GM23248 (cell line): ENCODE results near the gene LRPAP1. TPM values are rescaled to one million over a fixed set of nuclear protein-coding genes. Genes with fewer than 3 reads are reported as not detected.
"Not testable (repeated sequence)": the region's sequence is repeated elsewhere in the genome, so short reads cannot be mapped to it uniquely, and the experiment has no call there.

Experiments used
- DNase-seq: peaks from one replicate; pipeline ENCODE4 v3.0.0-alpha.2; 2015
- H2AFZ ChIP-seq: fragments of 200-600 bp; sonication (generic); 2 replicates; pipeline ENCODE4 v1.6.1; 2016; ENCODE audit warnings: antibody characterized with exemption
- H3F3A ChIP-seq: fragments of 200-600 bp; sonication (generic); 2 replicates; pipeline ENCODE4 v1.6.1; 2016; ENCODE audit warnings: mild to moderate bottlenecking, antibody characterized with exemption, mixed run types; ENCODE audit not compliant: insufficient read depth
- H3K27ac ChIP-seq: fragments of 200-600 bp; sonication (generic); 2 replicates; pipeline ENCODE4 v1.5.1; 2016; ENCODE audit warnings: mild to moderate bottlenecking
- H3K27me3 ChIP-seq: fragments of 200-600 bp; sonication (generic); replicated peaks from 2 replicates; pipeline ENCODE4 v1.6.1; 2016; ENCODE audit warnings: mild to moderate bottlenecking; ENCODE audit not compliant: insufficient read depth
- H3K36me3 ChIP-seq: fragments of 200-600 bp; sonication (generic); 2 replicates; pipeline ENCODE4 v1.6.1; 2016; ENCODE audit warnings: low read depth, mild to moderate bottlenecking
- H3K4me1 ChIP-seq: fragments of 200-600 bp; sonication (generic); 2 replicates; pipeline ENCODE4 v1.6.1; 2016; ENCODE audit warnings: mild to moderate bottlenecking; ENCODE audit not compliant: insufficient read depth
- H3K4me2 ChIP-seq: fragments of 200-600 bp; sonication (generic); one replicate; pipeline ENCODE4 v1.6.1; 2016; ENCODE audit warnings: mild to moderate bottlenecking; ENCODE audit not compliant: unreplicated experiment
- H3K4me3 ChIP-seq: fragments of 200-600 bp; sonication (generic); 2 replicates; pipeline ENCODE4 v1.5.1; 2016; ENCODE audit warnings: mild to moderate bottlenecking
- H3K79me2 ChIP-seq: fragments of 200-600 bp; sonication (generic); 2 replicates; pipeline ENCODE4 v1.6.1; 2016; ENCODE audit warnings: mild to moderate bottlenecking; ENCODE audit not compliant: insufficient read depth
- H3K9ac ChIP-seq: fragments of 200-600 bp; sonication (generic); 2 replicates; pipeline ENCODE4 v1.6.1; 2016; ENCODE audit warnings: mild to moderate bottlenecking
- H3K9me2 ChIP-seq: fragments of 200-600 bp; sonication (generic); 2 replicates; pipeline ENCODE4 v1.6.1; 2016; ENCODE audit warnings: mixed run types, mild to moderate bottlenecking, moderate library complexity; ENCODE audit not compliant: insufficient read depth
- H3K9me3 ChIP-seq: fragments of 200-600 bp; sonication (generic); one replicate; pipeline ENCODE4 v1.6.1; 2017; ENCODE audit warnings: low read depth
- H4K20me1 ChIP-seq: fragments of 200-600 bp; sonication (generic); 2 replicates; pipeline ENCODE4 v1.6.0; 2016; ENCODE audit not compliant: insufficient read depth
- WGBS, 2 experiments: methylation state at CpG; one replicate each; pipeline ENCODE4 v1.1.6; 2015 to 2017; ENCODE audit warnings: low lambda C conversion rate in 2 of 2, low coverage in 1 of 2; ENCODE audit errors: missing lambda C conversion rate in 2 of 2; 5-methylcytosine and 5-hydroxymethylcytosine counted together
- in situ Hi-C: fragments of 300-500 bp; cut with MboI; formaldehyde crosslinking; loops from 2 replicates; pipeline ENCODE4 v1.15.0; 2020
- polyA plus RNA-seq: library from polyadenylated mRNA; unstranded; fragments of >200 nt; fragmentation: Nextera tagmentation; extraction: Ambion mirVana; gene quantifications from 2 replicates; pipeline ENCODE4 v1.2.1, GENCODE V29; 2016
- total RNA-seq: library from RNA; depleted of rRNA; stranded (reverse); fragments of >200 nt; shearing (Covaris generic); gene quantifications from 2 replicates; pipeline ENCODE4 v1.2.3, GENCODE V29; 2014

LRPAP1 gene
- total and polyA plus RNA-seq, 2 experiments from 2014 or later = 237 to 338 TPM

DNA sequence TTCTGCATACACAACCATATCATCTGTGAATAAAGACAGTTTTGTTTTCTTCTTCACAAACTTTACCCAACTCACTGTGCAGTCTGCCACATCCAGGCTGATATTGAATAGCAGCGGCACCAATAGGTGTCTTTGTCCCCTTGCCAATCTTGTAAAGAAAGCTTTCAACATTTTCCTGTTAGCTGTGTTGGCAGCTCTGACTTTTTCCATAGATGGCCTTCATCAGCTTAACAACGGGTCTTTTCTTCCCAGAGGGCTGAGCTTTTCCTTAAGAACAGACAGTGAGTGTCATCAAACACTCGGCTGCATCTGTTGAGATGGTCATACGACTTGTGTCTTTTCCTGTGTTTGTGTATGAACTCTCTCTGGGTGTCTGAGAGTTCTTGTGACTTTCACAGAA lies 14.5 kb upstream of the LRPAP1 start:
- H3K27me3 ChIP-seq, H3K4me3 ChIP-seq, H3K4me2 ChIP-seq, H3K36me3 ChIP-seq, H4K20me1 ChIP-seq, H3K9me2 ChIP-seq, H2AFZ ChIP-seq, H3K9ac ChIP-seq, DNase-seq, in situ Hi-C loops, H3K27ac ChIP-seq, H3F3A ChIP-seq, H3K9me3 ChIP-seq, H3K4me1 ChIP-seq, H3K79me2 ChIP-seq: not testable (repeated sequence)
- 55 to 58% methylated on average over 4 of the region's 4 CpGs for WGBS, 2 experiments

DNA sequence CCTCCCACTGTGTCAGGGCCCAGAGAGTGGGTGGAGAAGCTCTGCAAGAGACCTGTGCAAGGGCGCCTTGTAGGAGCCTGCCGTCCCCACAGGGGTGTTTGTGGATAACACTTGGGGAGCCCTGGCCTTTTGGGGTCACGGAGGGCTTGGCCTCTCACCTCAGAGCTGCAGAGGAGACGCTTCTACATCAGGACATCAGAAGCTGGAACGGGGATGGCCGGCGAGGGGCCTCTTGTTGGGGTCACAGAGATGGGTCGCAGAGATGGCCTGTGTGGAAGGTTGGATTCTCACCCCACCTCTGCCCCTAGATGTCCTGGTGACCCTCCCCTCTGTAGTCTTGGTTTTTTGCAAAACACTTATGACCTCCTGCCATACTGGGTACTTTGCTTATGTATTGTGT lies 13.1 kb upstream of the LRPAP1 start:
- H3K4me2 ChIP-seq, H3K4me3 ChIP-seq, H2AFZ ChIP-seq, H3K36me3 ChIP-seq, H3K9ac ChIP-seq, H3F3A ChIP-seq, H4K20me1 ChIP-seq, H3K9me2 ChIP-seq, H3K9me3 ChIP-seq, H3K4me1 ChIP-seq, H3K27me3 ChIP-seq, in situ Hi-C loops, H3K79me2 ChIP-seq, H3K27ac ChIP-seq, DNase-seq: not testable (repeated sequence)
- WGBS, 2 experiments = 52 to 62% methylated on average over 8 of the region's 8 CpGs

DNA sequence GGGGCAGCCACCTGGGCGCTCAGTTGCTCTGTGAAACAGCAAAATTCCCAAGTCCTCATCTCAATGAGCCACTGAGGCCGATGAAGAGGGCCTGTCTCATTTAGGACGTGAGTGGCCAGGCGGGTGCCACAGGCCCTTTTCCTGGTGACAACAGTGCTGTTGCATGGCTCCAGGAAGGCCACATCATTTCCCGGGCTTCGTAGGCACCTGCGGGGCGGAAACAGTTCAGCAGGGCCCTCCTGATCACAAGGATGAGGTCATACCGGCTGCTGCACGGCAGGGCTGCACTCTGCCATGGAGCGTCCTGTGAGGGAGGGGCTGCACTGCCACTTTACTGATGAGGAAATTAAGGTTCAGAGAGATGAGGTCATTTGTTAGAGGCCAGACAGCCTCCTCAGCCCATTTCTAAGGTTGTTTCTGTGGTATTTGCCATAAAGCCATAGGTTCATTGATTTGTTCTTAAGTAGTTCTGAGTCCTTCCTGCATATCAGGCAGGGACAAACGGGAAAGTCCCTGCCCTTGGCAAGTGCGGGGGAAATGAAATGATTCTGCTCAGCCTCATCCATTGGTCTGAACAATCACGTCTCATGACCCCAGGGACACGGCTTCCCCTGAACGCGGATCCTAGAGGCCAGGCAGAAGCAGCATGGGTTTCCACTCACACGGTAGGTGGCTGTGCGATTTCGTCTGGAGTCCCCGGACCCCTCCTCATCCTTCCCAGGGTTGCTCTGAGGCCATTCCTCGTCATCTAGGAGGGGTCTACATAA lies 12.2 kb upstream of the LRPAP1 start:
- DNase-seq, H3F3A ChIP-seq, H4K20me1 ChIP-seq, in situ Hi-C loops, H3K4me2 ChIP-seq, H3K79me2 ChIP-seq, H3K27me3 ChIP-seq, H3K9me3 ChIP-seq, H3K36me3 ChIP-seq, H3K9me2 ChIP-seq, H3K27ac ChIP-seq, H2AFZ ChIP-seq, H3K4me1 ChIP-seq, H3K4me3 ChIP-seq, H3K9ac ChIP-seq: not testable (repeated sequence)
- 52 to 56% methylated on average over 22 of the region's 22 CpGs for WGBS, 2 experiments

DNA sequence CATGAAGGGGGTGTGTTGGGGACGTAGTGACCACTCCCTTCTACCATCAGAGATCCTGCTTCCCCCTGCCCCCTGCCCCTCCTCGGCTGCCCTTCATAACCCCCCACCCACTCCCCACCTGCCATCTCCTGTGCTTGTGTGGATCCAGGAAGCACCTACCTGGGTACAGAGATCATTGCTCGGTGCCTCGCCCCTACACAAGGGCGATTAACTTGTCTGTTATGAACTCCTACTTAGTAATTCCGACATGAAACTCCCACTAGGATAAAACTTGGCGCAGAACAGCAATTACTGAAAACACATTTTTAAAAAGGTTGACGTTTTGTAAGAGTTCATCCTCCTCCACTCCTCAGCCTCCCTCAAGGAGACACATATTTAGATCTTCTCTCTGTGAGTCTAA lies 11.2 kb upstream of the LRPAP1 start:
- H3K4me3 ChIP-seq, H2AFZ ChIP-seq, H3K4me2 ChIP-seq, H3K79me2 ChIP-seq, H3F3A ChIP-seq, in situ Hi-C loops, DNase-seq, H4K20me1 ChIP-seq, H3K9me3 ChIP-seq, H3K9me2 ChIP-seq, H3K4me1 ChIP-seq, H3K27ac ChIP-seq, H3K27me3 ChIP-seq, H3K9ac ChIP-seq, H3K36me3 ChIP-seq: not testable (repeated sequence)
- 49 to 58% methylated on average over 6 to 8 of the region's 8 CpGs for WGBS, 2 experiments

DNA sequence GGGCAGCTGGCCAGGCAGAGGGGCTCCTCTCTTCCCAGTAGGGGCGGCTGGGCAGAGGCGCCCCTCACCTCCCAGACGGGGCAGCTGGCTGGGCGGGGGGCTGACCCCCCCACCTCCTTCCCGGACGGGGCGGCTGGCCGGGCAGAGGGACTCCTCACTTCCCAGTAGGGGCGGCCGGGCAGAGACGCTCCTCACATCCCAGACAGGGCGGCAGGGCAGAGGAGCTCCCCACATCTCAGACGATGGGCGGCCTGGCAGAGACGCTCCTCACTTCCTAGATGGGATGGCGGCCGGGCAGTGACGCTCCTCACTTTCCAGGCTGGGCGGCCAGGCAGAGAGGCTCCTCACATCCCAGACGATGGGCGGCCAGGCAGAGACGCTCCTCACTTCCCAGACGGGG lies 6.7 kb upstream of the LRPAP1 start:
- H3K27ac ChIP-seq, H3K4me1 ChIP-seq, H3K36me3 ChIP-seq, H3F3A ChIP-seq, H3K4me3 ChIP-seq, H2AFZ ChIP-seq, in situ Hi-C loops, H3K9me3 ChIP-seq, H3K27me3 ChIP-seq, DNase-seq, H3K9ac ChIP-seq, H4K20me1 ChIP-seq, H3K9me2 ChIP-seq, H3K79me2 ChIP-seq, H3K4me2 ChIP-seq: not testable (repeated sequence)
- 79 to 96% methylated on average over 4 to 20 of the region's 23 CpGs for WGBS, 2 experiments

DNA sequence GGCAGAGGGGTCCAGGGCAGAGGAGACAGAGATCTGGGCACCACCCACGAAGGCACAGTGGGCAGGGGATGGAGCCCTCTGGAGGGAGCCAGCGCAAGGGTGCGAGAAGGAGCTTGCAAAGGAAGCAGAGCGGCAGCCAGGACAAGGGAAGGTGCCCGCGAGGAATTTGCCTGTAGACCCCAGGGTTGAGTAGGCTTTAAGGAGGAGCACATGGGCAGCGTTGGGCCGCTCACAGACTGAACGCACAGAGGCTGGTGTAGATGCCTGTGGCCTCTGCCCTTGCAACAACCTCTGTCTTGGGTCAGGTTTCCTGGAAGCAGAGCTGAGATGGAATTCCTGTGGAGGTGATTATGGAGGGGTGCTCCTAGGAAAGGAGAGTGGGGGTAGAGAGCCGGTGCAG lies 3.6 kb upstream of the LRPAP1 start:
- in situ Hi-C loops = not testable (repeated sequence)

More for the DNA sequence above, 3.6 kb upstream of the LRPAP1 start:
- not testable (repeated sequence) for H2AFZ ChIP-seq, H3K27me3 ChIP-seq, H3K27ac ChIP-seq, H4K20me1 ChIP-seq, H3K9me2 ChIP-seq, H3F3A ChIP-seq, DNase-seq, H3K9ac ChIP-seq, H3K9me3 ChIP-seq, H3K4me3 ChIP-seq, H3K36me3 ChIP-seq, H3K4me1 ChIP-seq, H3K4me2 ChIP-seq
- WGBS, 2 experiments = 81% methylated on average over 9 to 10 of the region's 10 CpGs
- peaks cover 13% of the 10 kb centered on the region for H3K79me2 ChIP-seq
